ENCODE data around the gene YTHDF1.

GRCh38 chr20:63163596-63164483 lies 52.1 kb downstream of the YTHDF1 start:
- TF ChIP-seq CTCF (IDR thresholded peaks at IDR 0.05) (no peak), POLR2A (IDR thresholded peaks at IDR 0.05) (no peak)
